MM.1S (cell line): ENCODE data around the gene EGFLAM.

Source experiments
- DNase-seq: peaks from one replicate; pipeline ENCODE4 v3.0.0-alpha.2; 2015
- H2AFZ ChIP-seq: fragments of 300-600 bp; sonication (generic); 2 replicates; pipeline ENCODE4 v1.6.0; 2016; ENCODE audit warnings: antibody characterized with exemption, low read length
- H3F3A ChIP-seq: fragments of 300-600 bp; sonication (generic); 2 replicates; pipeline ENCODE4 v1.6.1; 2016; ENCODE audit warnings: mild to moderate bottlenecking, antibody characterized with exemption, low read length, moderate library complexity, mixed read lengths; ENCODE audit not compliant: insufficient read depth
- H3K27ac ChIP-seq: fragments of 300-600 bp; sonication (generic); 2 replicates; pipeline ENCODE4 v1.5.1; 2016; ENCODE audit warnings: mild to moderate bottlenecking, low read length
- H3K27me3 ChIP-seq: fragments of 300-600 bp; sonication (generic); replicated peaks from 2 replicates; pipeline ENCODE4 v1.6.0; 2016; ENCODE audit warnings: low read length; ENCODE audit not compliant: insufficient read depth
- H3K36me3 ChIP-seq: fragments of 300-600 bp; sonication (generic); replicated peaks from 2 replicates; pipeline ENCODE4 v1.6.1; 2016; ENCODE audit warnings: mild to moderate bottlenecking, low read length, mixed read lengths; ENCODE audit not compliant: insufficient read depth
- H3K4me1 ChIP-seq: fragments of 300-600 bp; sonication (generic); 2 replicates; pipeline ENCODE4 v1.6.1; 2016; ENCODE audit warnings: low read length, mixed read lengths
- H3K4me2 ChIP-seq: fragments of 300-600 bp; sonication (generic); 2 replicates; pipeline ENCODE4 v1.6.0; 2016; ENCODE audit warnings: low read depth, low read length
- H3K4me3 ChIP-seq: fragments of 300-600 bp; sonication (generic); 2 replicates; pipeline ENCODE4 v1.5.1; 2016; ENCODE audit warnings: low read length, mixed read lengths
- H3K79me2 ChIP-seq: fragments of 300-600 bp; sonication (generic); 2 replicates; pipeline ENCODE4 v1.6.1; 2016; ENCODE audit warnings: mixed run types, low read length, mixed read lengths
- H3K9ac ChIP-seq: fragments of 300-600 bp; sonication (generic); 2 replicates; pipeline ENCODE4 v1.6.1; 2016; ENCODE audit warnings: low read length, mixed read lengths
- H3K9me2 ChIP-seq: fragments of 300-600 bp; sonication (generic); replicated peaks from 2 replicates; pipeline ENCODE4 v1.6.1; 2016; ENCODE audit warnings: mild to moderate bottlenecking, low read length, mixed read lengths; ENCODE audit not compliant: insufficient read depth
- H3K9me3 ChIP-seq: fragments of 300-600 bp; sonication (generic); replicated peaks from 2 replicates; pipeline ENCODE4 v1.6.1; 2016; ENCODE audit warnings: mild to moderate bottlenecking, low read length, mixed read lengths; ENCODE audit not compliant: insufficient read depth
- H4K20me1 ChIP-seq: fragments of 300-600 bp; sonication (generic); 2 replicates; pipeline ENCODE4 v1.6.1; 2016; ENCODE audit warnings: mild to moderate bottlenecking, low read length, moderate library complexity, mixed read lengths; ENCODE audit not compliant: insufficient read depth
- EZH2 ChIP-seq: fragments of 300-600 bp; sonication (generic); optimal IDR thresholded peaks from 2 replicates; pipeline ENCODE3; 2017; ENCODE audit warnings: low read depth, mild to moderate bottlenecking, antibody characterized with exemption, low read length, mixed read lengths
- EZH2phosphoT487 ChIP-seq: fragments of 300-600 bp; sonication (generic); IDR thresholded peaks from 2 replicates; pipeline ENCODE4 v1.6.1; 2018; ENCODE audit warnings: antibody characterized with exemption, low read length
- TF ChIP-seq, protein P1 (sequence below): fragments of 300-600 bp; sonication (generic); IDR thresholded peaks from 2 replicates; pipeline ENCODE4 v1.5.1; 2016; ENCODE audit warnings: antibody characterized with exemption, low read length, mixed read lengths

Gene EGFLAM

DNA sequence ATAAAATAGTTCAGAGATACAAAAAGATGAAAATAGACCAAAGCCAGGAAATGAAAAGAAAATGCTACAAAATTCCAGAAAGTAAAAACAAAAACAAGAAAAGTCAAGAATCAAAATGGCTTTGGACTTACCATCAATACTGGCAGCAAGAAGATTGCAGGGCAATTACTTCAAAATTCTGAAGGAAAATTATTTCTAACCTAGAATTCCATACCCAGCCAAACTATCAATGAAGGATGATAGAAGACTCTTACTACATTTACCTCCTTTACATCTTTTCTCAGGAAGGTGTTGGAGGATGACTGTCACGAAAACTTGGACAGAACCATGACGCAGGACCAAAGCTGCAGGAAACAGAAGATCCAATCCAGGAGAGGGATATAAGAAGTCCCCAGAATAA, 46.8 kb downstream of the EGFLAM start:
- Histone ChIP-seq H3K9me3 (no peaks in the 10 kb centered on the region), H3F3A (no peaks in the 10 kb centered on the region), H3K27me3 (no peaks in the 10 kb centered on the region), H3K27ac (no peak overlapping the region), H3K4me3 (no peak overlapping the region), H3K36me3 (no peaks in the 10 kb centered on the region), H3K9ac (no peak overlapping the region), H3K79me2 (no peaks in the 10 kb centered on the region), H4K20me1 (no peaks in the 10 kb centered on the region), H3K4me2 (no peak overlapping the region), H3K9me2 (no peaks in the 10 kb centered on the region), H2AFZ (no peak overlapping the region), H3K4me1 (no peaks in the 10 kb centered on the region)
- DNase-seq, result no peak
- TF ChIP-seq EZH2, result no peak
- TF ChIP-seq EZH2phosphoT487, result no peak

DNA sequence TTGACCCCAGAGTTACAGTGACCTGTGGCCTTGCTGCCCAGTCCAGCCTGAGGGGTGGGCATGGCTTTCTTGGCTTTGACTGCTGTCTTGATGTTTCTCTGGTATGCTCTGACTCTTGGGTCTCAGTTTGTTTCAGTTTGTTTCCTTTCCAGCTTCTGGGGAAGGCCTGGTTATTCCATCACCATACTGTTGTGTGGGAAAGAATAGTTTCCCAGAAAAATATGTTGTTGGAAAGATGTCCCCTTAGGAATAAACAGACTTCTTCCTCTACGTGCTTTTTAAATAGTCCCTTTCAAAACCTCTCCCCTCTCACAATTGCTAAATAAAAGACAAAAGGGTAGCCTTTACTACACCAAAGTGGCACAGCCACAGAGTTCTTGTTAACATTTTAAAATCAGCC, 49.5 kb downstream of the EGFLAM start:
- Histone ChIP-seq H3K79me2 (no peaks in the 10 kb centered on the region), H3K36me3 (no peaks in the 10 kb centered on the region), H3K27ac (no peak overlapping the region), H3K27me3 (no peaks in the 10 kb centered on the region), H3K9me3 (no peaks in the 10 kb centered on the region), H3K4me2 (no peak overlapping the region), H3K4me3 (no peak overlapping the region), H3K4me1 (no peaks in the 10 kb centered on the region), H3K9me2 (no peaks in the 10 kb centered on the region), H3F3A (no peaks in the 10 kb centered on the region), H3K9ac (no peak overlapping the region), H2AFZ (no peak overlapping the region), H4K20me1 (no peaks in the 10 kb centered on the region)
- DNase-seq, result no peak
- TF ChIP-seq, protein P1, sequence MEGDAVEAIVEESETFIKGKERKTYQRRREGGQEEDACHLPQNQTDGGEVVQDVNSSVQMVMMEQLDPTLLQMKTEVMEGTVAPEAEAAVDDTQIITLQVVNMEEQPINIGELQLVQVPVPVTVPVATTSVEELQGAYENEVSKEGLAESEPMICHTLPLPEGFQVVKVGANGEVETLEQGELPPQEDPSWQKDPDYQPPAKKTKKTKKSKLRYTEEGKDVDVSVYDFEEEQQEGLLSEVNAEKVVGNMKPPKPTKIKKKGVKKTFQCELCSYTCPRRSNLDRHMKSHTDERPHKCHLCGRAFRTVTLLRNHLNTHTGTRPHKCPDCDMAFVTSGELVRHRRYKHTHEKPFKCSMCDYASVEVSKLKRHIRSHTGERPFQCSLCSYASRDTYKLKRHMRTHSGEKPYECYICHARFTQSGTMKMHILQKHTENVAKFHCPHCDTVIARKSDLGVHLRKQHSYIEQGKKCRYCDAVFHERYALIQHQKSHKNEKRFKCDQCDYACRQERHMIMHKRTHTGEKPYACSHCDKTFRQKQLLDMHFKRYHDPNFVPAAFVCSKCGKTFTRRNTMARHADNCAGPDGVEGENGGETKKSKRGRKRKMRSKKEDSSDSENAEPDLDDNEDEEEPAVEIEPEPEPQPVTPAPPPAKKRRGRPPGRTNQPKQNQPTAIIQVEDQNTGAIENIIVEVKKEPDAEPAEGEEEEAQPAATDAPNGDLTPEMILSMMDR, result no peak
- no peak for TF ChIP-seq EZH2
- no peak for TF ChIP-seq EZH2phosphoT487

DNA sequence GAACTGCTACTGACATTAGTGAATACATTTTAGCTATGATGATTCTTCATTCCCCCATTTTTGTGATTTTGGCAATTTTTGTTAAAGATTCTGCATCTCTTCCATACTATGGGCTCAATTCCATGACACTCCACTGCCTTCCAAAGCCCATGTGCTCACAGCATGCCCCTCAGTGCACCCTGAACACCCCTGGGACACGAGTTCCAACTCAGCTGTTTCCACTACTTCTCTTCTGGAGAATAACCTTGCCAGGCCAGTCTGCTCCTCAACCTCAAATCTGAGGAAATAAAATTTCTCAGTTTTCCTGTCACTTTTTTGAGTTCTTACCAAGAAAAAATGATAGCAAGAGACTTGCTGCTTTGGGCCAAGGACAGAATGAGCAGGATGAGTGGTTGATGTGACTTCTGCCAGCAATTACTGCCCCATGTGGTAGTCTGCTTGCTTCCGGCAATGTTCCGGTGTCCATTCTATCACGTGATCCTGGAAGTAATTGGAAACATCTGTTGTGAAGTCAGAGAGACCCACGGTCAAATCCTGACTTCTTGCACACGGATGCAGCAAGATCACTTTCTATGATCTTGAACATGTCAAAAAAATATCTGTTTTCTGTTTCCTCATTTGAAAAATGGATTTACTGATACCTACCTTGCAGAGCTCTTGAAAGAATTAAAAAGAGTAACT, 58.3 kb downstream of the EGFLAM start:
- DNase-seq, result no peak
- no peaks in the 10 kb centered on the region for H3K79me2 ChIP-seq
- no peak overlapping the region for H3K9ac ChIP-seq
- H3K36me3 ChIP-seq, result no peaks in the 10 kb centered on the region
- no peak overlapping the region for H2AFZ ChIP-seq
- no peaks in the 10 kb centered on the region for H4K20me1 ChIP-seq
- H3K9me2 ChIP-seq, result no peaks in the 10 kb centered on the region
- H3K4me1 ChIP-seq, result no peaks in the 10 kb centered on the region
- no peaks in the 10 kb centered on the region for H3F3A ChIP-seq
- TF ChIP-seq, protein P1, result no peak
- TF ChIP-seq EZH2phosphoT487 (no peak), EZH2 (no peak)
- no peak overlapping the region for H3K27ac ChIP-seq
- H3K27me3 ChIP-seq, result no peaks in the 10 kb centered on the region
- no peaks in the 10 kb centered on the region for H3K9me3 ChIP-seq
- no peak overlapping the region for H3K4me3 ChIP-seq
- no peak overlapping the region for H3K4me2 ChIP-seq

DNA sequence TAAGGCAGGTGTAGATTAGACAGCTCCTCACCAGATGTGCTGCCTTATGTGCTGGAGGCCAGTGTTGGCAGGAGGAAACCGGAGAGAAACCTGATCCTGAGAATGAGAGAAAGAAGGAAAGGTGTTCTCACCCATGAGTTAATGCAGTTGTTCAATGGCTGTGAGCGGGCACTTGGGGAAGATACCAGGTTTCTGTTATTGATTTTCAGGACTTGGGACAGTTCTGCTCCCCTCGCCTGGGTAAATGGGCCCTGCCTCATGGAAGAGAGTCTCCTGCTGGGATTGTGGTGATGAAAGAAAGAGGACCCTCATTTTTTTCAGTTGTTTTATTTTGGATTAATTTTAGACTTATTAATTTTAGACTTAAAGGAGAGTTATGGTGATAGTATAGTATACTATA, 59.5 kb downstream of the EGFLAM start:
- TF ChIP-seq EZH2phosphoT487, result no peak
- TF ChIP-seq, protein P1, result no peak
- no peaks in the 10 kb centered on the region for H3K4me1 ChIP-seq
- no peak overlapping the region for H3K4me3 ChIP-seq
- H3K27me3 ChIP-seq, result no peaks in the 10 kb centered on the region
- H3K36me3 ChIP-seq, result no peaks in the 10 kb centered on the region
- H3K4me2 ChIP-seq, result no peak overlapping the region
- H3K9ac ChIP-seq, result no peak overlapping the region
- H4K20me1 ChIP-seq, result no peaks in the 10 kb centered on the region
- H3K9me3 ChIP-seq, result no peaks in the 10 kb centered on the region
- H3K79me2 ChIP-seq, result no peaks in the 10 kb centered on the region
- no peaks in the 10 kb centered on the region for H3F3A ChIP-seq
- no peaks in the 10 kb centered on the region for H3K9me2 ChIP-seq
- no peak overlapping the region for H2AFZ ChIP-seq
- no peak for DNase-seq
- no peak overlapping the region for H3K27ac ChIP-seq
